ENCODE measurements around the gene TMPRSS11B.
"Not testable (repeated sequence)": the region's sequence is repeated elsewhere in the genome, so short reads cannot be mapped to it uniquely, and the experiment has no call there.

TMPRSS11B gene

GRCh38 chr4:68218044-68218443 lies 27.4 kb downstream of the TMPRSS11B start:
- no peak for DNase-seq (ENCODE audit: low spot score)
- TF ChIP-seq, protein P1, sequence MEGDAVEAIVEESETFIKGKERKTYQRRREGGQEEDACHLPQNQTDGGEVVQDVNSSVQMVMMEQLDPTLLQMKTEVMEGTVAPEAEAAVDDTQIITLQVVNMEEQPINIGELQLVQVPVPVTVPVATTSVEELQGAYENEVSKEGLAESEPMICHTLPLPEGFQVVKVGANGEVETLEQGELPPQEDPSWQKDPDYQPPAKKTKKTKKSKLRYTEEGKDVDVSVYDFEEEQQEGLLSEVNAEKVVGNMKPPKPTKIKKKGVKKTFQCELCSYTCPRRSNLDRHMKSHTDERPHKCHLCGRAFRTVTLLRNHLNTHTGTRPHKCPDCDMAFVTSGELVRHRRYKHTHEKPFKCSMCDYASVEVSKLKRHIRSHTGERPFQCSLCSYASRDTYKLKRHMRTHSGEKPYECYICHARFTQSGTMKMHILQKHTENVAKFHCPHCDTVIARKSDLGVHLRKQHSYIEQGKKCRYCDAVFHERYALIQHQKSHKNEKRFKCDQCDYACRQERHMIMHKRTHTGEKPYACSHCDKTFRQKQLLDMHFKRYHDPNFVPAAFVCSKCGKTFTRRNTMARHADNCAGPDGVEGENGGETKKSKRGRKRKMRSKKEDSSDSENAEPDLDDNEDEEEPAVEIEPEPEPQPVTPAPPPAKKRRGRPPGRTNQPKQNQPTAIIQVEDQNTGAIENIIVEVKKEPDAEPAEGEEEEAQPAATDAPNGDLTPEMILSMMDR (IDR thresholded peaks at IDR 0.05; ENCODE audit: extremely low read depth, missing control alignments), result no peak

DNA sequence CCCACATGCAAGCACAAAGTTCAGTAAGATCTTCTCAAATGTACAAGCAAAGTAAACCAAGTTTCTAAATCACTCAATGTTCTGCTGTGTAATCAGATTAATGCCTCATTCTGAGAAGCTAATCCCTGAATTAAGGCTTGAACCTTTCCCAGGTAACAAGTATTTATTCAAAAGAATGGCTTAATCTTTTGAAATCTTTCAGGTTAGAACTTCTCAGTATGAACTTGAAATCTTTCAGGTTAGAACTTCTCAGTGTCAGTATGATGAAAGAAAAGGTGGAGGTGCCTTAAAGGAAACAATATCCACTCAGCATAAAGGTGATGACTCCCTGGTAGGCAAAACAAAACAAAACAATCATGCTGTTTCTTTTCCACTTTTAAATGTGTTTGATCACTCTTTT lies 29.0 kb downstream of the TMPRSS11B start:
- TF ChIP-seq, protein P1 (IDR thresholded peaks at IDR 0.05; ENCODE audit: extremely low read depth, missing control alignments), result no peak
- DNase-seq (ENCODE audit: low spot score), result no peak

- TF ChIP-seq, protein P1 (IDR thresholded peaks at IDR 0.05; ENCODE audit: extremely low read depth, missing control alignments), result no peak
- no peak for DNase-seq (ENCODE audit: low spot score)
These were observed 36.5 kb downstream of the TMPRSS11B start for GRCh38 chr4:68209003-68209402.

DNA sequence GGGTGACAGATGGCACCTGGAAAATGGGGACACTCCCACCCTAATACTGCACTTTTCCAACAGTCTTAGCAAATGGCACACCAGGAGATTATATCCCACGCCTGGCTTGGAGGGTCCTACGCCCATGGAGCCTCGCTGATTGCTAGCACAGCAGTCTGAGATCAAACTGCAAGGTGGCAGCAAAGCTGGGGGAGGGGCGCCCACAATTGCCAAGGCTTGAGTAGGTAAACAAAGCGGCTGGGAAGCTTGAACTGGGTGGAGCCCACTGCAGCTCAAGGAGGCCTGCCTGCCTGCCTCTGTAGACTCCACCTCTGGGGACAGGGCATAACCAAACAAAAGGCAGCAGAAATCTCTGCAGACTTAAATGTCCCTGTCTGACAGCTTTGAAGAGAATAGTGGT lies 51.2 kb downstream of the TMPRSS11B start:
- not testable (repeated sequence) for DNase-seq (ENCODE audit: low spot score)

DNA sequence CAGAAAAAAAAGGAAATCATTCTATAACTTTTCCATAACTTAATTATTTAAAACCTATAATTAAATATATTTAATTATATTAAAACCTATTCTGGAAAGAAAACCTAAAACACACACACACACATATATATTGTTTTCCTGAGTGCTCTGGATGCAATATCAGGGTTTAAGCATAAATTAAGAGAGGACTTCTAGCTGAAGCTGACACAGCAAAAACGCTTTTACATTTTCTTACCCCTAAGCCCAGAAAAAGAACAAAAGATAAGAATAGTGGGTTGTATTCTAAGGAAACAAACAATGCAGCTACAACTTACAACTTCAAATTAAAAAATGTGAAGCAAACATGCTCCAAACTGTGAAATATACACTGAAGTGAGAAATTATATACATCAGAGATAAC lies 52.3 kb downstream of the TMPRSS11B start:
- TF ChIP-seq, protein P1 (IDR thresholded peaks at IDR 0.05; ENCODE audit: extremely low read depth, missing control alignments), result no peak
- DNase-seq (ENCODE audit: low spot score), result no peak

- TF ChIP-seq, protein P1 (IDR thresholded peaks at IDR 0.05; ENCODE audit: extremely low read depth, missing control alignments), result no peak
- no peak for DNase-seq (ENCODE audit: low spot score)
These were observed 58.3 kb downstream of the TMPRSS11B start for GRCh38 chr4:68187145-68187544.

- DNase-seq (ENCODE audit: low spot score), result no peak
- TF ChIP-seq, protein P1 (IDR thresholded peaks at IDR 0.05; ENCODE audit: extremely low read depth, missing control alignments), result no peak
These were observed 60.6 kb downstream of the TMPRSS11B start for GRCh38 chr4:68184923-68185322.

GRCh38 chr4:68183417-68183816 lies 62.1 kb downstream of the TMPRSS11B start:
- DNase-seq (ENCODE audit: low spot score), result no peak
- TF ChIP-seq, protein P1 (IDR thresholded peaks at IDR 0.05; ENCODE audit: extremely low read depth, missing control alignments), result no peak

All from GM20000 (cell line).